Effector memory CD4-positive, alpha-beta T cell (primary cell): ENCODE results near the gene MAP3K12.
A peak's percentile ranks its signal among the peaks of the same experiment; 100 is the strongest.

Experiments
- DNase-seq, 3 donors: peaks; one replicate each; pipeline ENCODE4 v3.0.0-alpha.2; 2020
- H3K27ac ChIP-seq: 2 replicates; pipeline ENCODE4 v1.7.0; 2013; ENCODE audit warnings: mild to moderate bottlenecking, low read length, moderate library complexity; ENCODE audit not compliant: insufficient read depth, poor library complexity, severe bottlenecking
- H3K27me3 ChIP-seq: replicated peaks from 2 replicates; pipeline ENCODE4 v1.7.0; 2013; ENCODE audit warnings: mild to moderate bottlenecking, low read length; ENCODE audit not compliant: insufficient read depth, control insufficient read depth, poor library complexity, severe bottlenecking
- H3K36me3 ChIP-seq: 2 replicates; pipeline ENCODE4 v1.7.0; 2013; ENCODE audit warnings: mild to moderate bottlenecking, low read length, moderate library complexity; ENCODE audit not compliant: control insufficient read depth, insufficient read depth
- H3K4me1 ChIP-seq: 2 replicates; pipeline ENCODE4 v1.7.0; 2013; ENCODE audit warnings: low read length, mild to moderate bottlenecking; ENCODE audit not compliant: control insufficient read depth, insufficient read depth, poor library complexity, severe bottlenecking
- H3K4me3 ChIP-seq: 2 replicates; pipeline ENCODE4 v1.7.0; 2013; ENCODE audit warnings: low read length, low read depth, mild to moderate bottlenecking; ENCODE audit not compliant: insufficient read depth, poor library complexity, severe bottlenecking
- H3K9me3 ChIP-seq: 2 replicates; pipeline ENCODE4 v1.7.0; 2013; ENCODE audit warnings: mild to moderate bottlenecking, low read length, moderate library complexity; ENCODE audit not compliant: control insufficient read depth

Gene MAP3K12

GRCh38 chr12:53493610-53494391 lies 5.5 kb downstream of the MAP3K12 start:
- Histone ChIP-seq H3K36me3 (no peaks in the 10 kb centered on the region), H3K27me3 (no peaks in the 10 kb centered on the region), H3K4me3 (peak overlapping the region; percentile 51), H3K9me3 (no peaks in the 10 kb centered on the region), H3K4me1 (peaks cover 25% of the 10 kb centered on the region), H3K27ac (peak overlapping the region; percentile 83)
- no peak for DNase-seq

- Histone ChIP-seq H3K4me3 (peak overlapping the region; percentile 51), H3K27ac (peak overlapping the region; percentile 83), H3K27me3 (no peaks in the 10 kb centered on the region), H3K4me1 (peaks cover 19% of the 10 kb centered on the region), H3K36me3 (no peaks in the 10 kb centered on the region), H3K9me3 (no peaks in the 10 kb centered on the region)
- peak; percentile 79 to 88 (median 80) for DNase-seq
These were observed 6.2 kb downstream of the MAP3K12 start for GRCh38 chr12:53492830-53493609.

- no peak for DNase-seq
- peak overlapping the region; percentile 83 for H3K27ac ChIP-seq
- H3K36me3 ChIP-seq, result no peaks in the 10 kb centered on the region
- H3K4me3 ChIP-seq, result no peak overlapping the region
- H3K9me3 ChIP-seq, result no peaks in the 10 kb centered on the region
- H3K4me1 ChIP-seq, result peaks cover 19% of the 10 kb centered on the region
- H3K27me3 ChIP-seq, result no peaks in the 10 kb centered on the region
These were observed 7.1 kb downstream of the MAP3K12 start for GRCh38 chr12:53492188-53492587.

GRCh38 chr12:53489242-53489864 lies 9.9 kb downstream of the MAP3K12 start:
- Histone ChIP-seq H3K4me3 (no peak overlapping the region), H3K27me3 (no peaks in the 10 kb centered on the region), H3K9me3 (no peaks in the 10 kb centered on the region), H3K4me1 (peaks cover 19% of the 10 kb centered on the region), H3K27ac (no peak overlapping the region), H3K36me3 (peaks cover 9% of the 10 kb centered on the region)
- no peak for DNase-seq

GRCh38 chr12:53486736-53487487 lies 12.3 kb downstream of the MAP3K12 start:
- H3K27me3 ChIP-seq, result no peaks in the 10 kb centered on the region
- H3K27ac ChIP-seq, result no peak overlapping the region
- no peak for DNase-seq
- H3K36me3 ChIP-seq, result peaks cover 34% of the 10 kb centered on the region
- no peaks in the 10 kb centered on the region for H3K4me1 ChIP-seq
- no peaks in the 10 kb centered on the region for H3K9me3 ChIP-seq
- H3K4me3 ChIP-seq, result no peak overlapping the region

GRCh38 chr12:53485955-53486735 lies 13.1 kb downstream of the MAP3K12 start:
- no peak for DNase-seq
- peaks cover 40% of the 10 kb centered on the region for H3K36me3 ChIP-seq
- no peak overlapping the region for H3K4me3 ChIP-seq
- no peak overlapping the region for H3K27ac ChIP-seq
- no peaks in the 10 kb centered on the region for H3K9me3 ChIP-seq
- H3K4me1 ChIP-seq, result no peaks in the 10 kb centered on the region
- H3K27me3 ChIP-seq, result no peaks in the 10 kb centered on the region

- no peak overlapping the region for H3K4me3 ChIP-seq
- peaks cover 50% of the 10 kb centered on the region for H3K36me3 ChIP-seq
- no peaks in the 10 kb centered on the region for H3K4me1 ChIP-seq
- H3K27me3 ChIP-seq, result no peaks in the 10 kb centered on the region
- no peak for DNase-seq
- no peaks in the 10 kb centered on the region for H3K9me3 ChIP-seq
- H3K27ac ChIP-seq, result no peak overlapping the region
These were observed 14.3 kb downstream of the MAP3K12 start for GRCh38 chr12:53484686-53485575.

GRCh38 chr12:53483979-53484377 lies 15.3 kb downstream of the MAP3K12 start:
- H3K27ac ChIP-seq, result no peak overlapping the region
- H3K36me3 ChIP-seq, result peaks cover 59% of the 10 kb centered on the region
- no peak for DNase-seq
- H3K4me1 ChIP-seq, result no peaks in the 10 kb centered on the region
- no peaks in the 10 kb centered on the region for H3K9me3 ChIP-seq
- no peak overlapping the region for H3K4me3 ChIP-seq
- no peaks in the 10 kb centered on the region for H3K27me3 ChIP-seq
